Endothelial cell of umbilical vein (primary cell): ENCODE measurements around the gene RTN1. TPM values are rescaled to one million over a fixed set of nuclear protein-coding genes. Genes with fewer than 3 reads are reported as not detected.

Source experiments
- BruUV-seq: library from RNA; stranded (reverse); fragments of 400-500 nt; replicated peaks from 2 replicates; lab custom pipeline; 2021; lab: Mats Ljungman, UMichigan
- CTCF ChIA-PET: fragments of 300-600, 350-600 bp; sonication (Branson Sonifier 250); formaldehyde crosslinking; loops from one replicate; lab custom pipeline; 2021; ENCODE audit warnings: antibody characterized with exemption, inconsistent platforms; lab: Charles Lee
- POLR2A ChIA-PET: fragments of 300-600, 350-600 bp; sonication (Branson Sonifier 250); formaldehyde crosslinking; loops from one replicate; lab custom pipeline; 2021; ENCODE audit warnings: antibody characterized with exemption, inconsistent platforms; lab: Charles Lee
- DNase-seq: peaks from one replicate; pipeline ENCODE4 v3.0.0-alpha.2; 2011; ENCODE audit warnings: low read depth, low spot score
- FAIRE-seq: peaks from 2 replicates; lab custom pipeline; 2011; peaks lifted over from hg19 to GRCh38; lab: Jason Lieb, UNC
- H2AFZ ChIP-seq: 2 replicates; pipeline ENCODE4 v1.6.0; 2012; ENCODE audit warnings: low read depth, low read length, control low read depth, inconsistent platforms
- H3K27ac ChIP-seq: 2 replicates; pipeline ENCODE4 v1.5.1; 2011; ENCODE audit warnings: low read depth, mild to moderate bottlenecking, control low read depth, low read length, moderate library complexity; ENCODE audit not compliant: insufficient read depth
- H3K27me3 ChIP-seq, 2 experiments: 2 replicates each; pipeline versions ENCODE4 v1.6.0 to v1.6.1; 2011; ENCODE audit warnings: low read length in 2 of 2, mixed read lengths in 1 of 2; ENCODE audit not compliant: control insufficient read depth in 2 of 2, insufficient read depth in 2 of 2
- H3K36me3 ChIP-seq, 2 experiments: 2 replicates in 1 of 2; 3 replicates in 1 of 2; pipeline ENCODE4 v1.5.1; 2011; ENCODE audit warnings: low read length in 2 of 2, mild to moderate bottlenecking in 1 of 2, moderate library complexity in 1 of 2; ENCODE audit not compliant: control insufficient read depth in 2 of 2, insufficient read depth in 2 of 2; ENCODE audit errors: extremely low read depth in 1 of 2
- H3K4me1 ChIP-seq: 3 replicates; pipeline ENCODE4 v1.5.1; 2011; ENCODE audit warnings: mild to moderate bottlenecking, low read length; ENCODE audit not compliant: control insufficient read depth, insufficient read depth; ENCODE audit errors: extremely low read depth
- H3K4me2 ChIP-seq: 2 replicates; pipeline ENCODE4 v1.6.1; 2011; ENCODE audit warnings: low read length, control low read depth, mixed read lengths; ENCODE audit not compliant: insufficient read depth
- H3K4me3 ChIP-seq, 3 experiments: fragments of 200-600 bp in 1 of 3; sonication (generic), shearing (Covaris generic) in 1 of 3; replicated peaks in 1 of 3; 2 replicates each; pipeline ENCODE4 v1.5.1; 2011 to 2016; ENCODE audit warnings: control low read depth in 3 of 3, low read length in 3 of 3, mild to moderate bottlenecking in 2 of 3, inconsistent platforms in 1 of 3, low read depth in 1 of 3, moderate library complexity in 1 of 3; ENCODE audit not compliant: insufficient read depth in 1 of 3
- H3K79me2 ChIP-seq: 2 replicates; pipeline ENCODE4 v1.6.0; 2012; ENCODE audit warnings: low read length, inconsistent platforms; ENCODE audit not compliant: control insufficient read depth, insufficient read depth
- H3K9ac ChIP-seq: replicated peaks from 2 replicates; pipeline ENCODE3; 2011; ENCODE audit warnings: low read length, control low read depth; ENCODE audit not compliant: insufficient read depth; ENCODE audit errors: extremely low read depth
- H3K9me1 ChIP-seq: replicated peaks from 3 replicates; pipeline ENCODE4 v1.6.0; 2011; ENCODE audit warnings: mild to moderate bottlenecking, low read length; ENCODE audit not compliant: control insufficient read depth, insufficient read depth; ENCODE audit errors: extremely low read depth
- H3K9me3 ChIP-seq: replicated peaks from 2 replicates; pipeline ENCODE4 v1.5.1; 2012; ENCODE audit warnings: low read length, inconsistent platforms; ENCODE audit not compliant: control insufficient read depth, insufficient read depth
- H4K20me1 ChIP-seq: replicated peaks from 2 replicates; pipeline ENCODE3; 2011; ENCODE audit warnings: mild to moderate bottlenecking, low read length; ENCODE audit not compliant: control insufficient read depth, insufficient read depth; ENCODE audit errors: extremely low read depth
- EZH2 ChIP-seq: IDR thresholded peaks from 2 replicates; pipeline ENCODE4 v1.6.1; 2012; ENCODE audit warnings: borderline replicate concordance, low read depth, mild to moderate bottlenecking, moderate library complexity, low read length, inconsistent platforms; ENCODE audit not compliant: severe bottlenecking
- FOS ChIP-seq: IDR thresholded peaks from 2 replicates; pipeline ENCODE4 v1.6.1; 2011; ENCODE audit warnings: mild to moderate bottlenecking, low read length, moderate library complexity, borderline replicate concordance; ENCODE audit not compliant: insufficient read depth
- GATA2 ChIP-seq: IDR thresholded peaks from 2 replicates; pipeline ENCODE4 v1.7.0; 2011; ENCODE audit warnings: low read depth, mild to moderate bottlenecking, moderate library complexity, mixed read lengths, low read length; ENCODE audit not compliant: insufficient read length, insufficient read depth
- JUN ChIP-seq: IDR thresholded peaks from 2 replicates; pipeline ENCODE4 v1.6.1; 2011; ENCODE audit warnings: borderline replicate concordance, low read depth; ENCODE audit not compliant: insufficient read length, insufficient read depth
- MYC ChIP-seq: IDR thresholded peaks from one replicate; pipeline ENCODE4 v1.6.1; 2011; ENCODE audit warnings: mild to moderate bottlenecking, low read depth, low read length
- POLR2A ChIP-seq: IDR thresholded peaks from 2 replicates; pipeline ENCODE4 v1.6.1; 2012; ENCODE audit warnings: low read depth, mild to moderate bottlenecking, control low read depth, low read length
- POLR2AphosphoS5 ChIP-seq: IDR thresholded peaks from 2 replicates; pipeline ENCODE4 v1.6.1; 2012; ENCODE audit warnings: low read depth, mild to moderate bottlenecking, control low read depth, low read length, moderate library complexity; ENCODE audit not compliant: insufficient read depth
- dilution Hi-C: fragments of 300-500 bp; cut with MboI; formaldehyde crosslinking; loops from one replicate; pipeline ENCODE4 v1.15.0; 2019; ENCODE audit warnings: low sequenced_read_pairs; ENCODE audit not compliant: extremely low pct_ligation_motif_present
- intact Hi-C: fragments of 100-400 bp; cut with micrococcal nuclease; formaldehyde crosslinking; loops from one replicate; pipeline ENCODE4 v1.10.0; 2022
- polyA plus RNA-seq, 4 experiments: library from polyadenylated mRNA; depleted of rRNA in 3 of 4; stranded (reverse) in 3 of 4; unstranded in 1 of 4; fragments of >200 nt; gene quantifications; 2 replicates each; pipeline versions ENCODE4 v1.2.1 to v1.2.3, GENCODE V29; 2011 to 2012; ENCODE audit warnings: missing spikeins in 1 of 4
- total RNA-seq: library from RNA; stranded (reverse); gene quantifications from 2 replicates; pipeline ENCODE4 v1.2.3, GENCODE V29; 2021
- TF ChIP-seq, protein P1 (sequence below): IDR thresholded peaks from 2 replicates; pipeline ENCODE4 v1.6.1; 2011; ENCODE audit not compliant: insufficient read depth, insufficient read length
- TF ChIP-seq, protein P2 (sequence below), 2 donors: IDR thresholded peaks; 1 replicate in 1 of 2; 2 replicates in 1 of 2; pipeline ENCODE4 v1.5.1; 2011; ENCODE audit warnings: low read length in 2 of 2, mild to moderate bottlenecking in 2 of 2, moderate library complexity in 2 of 2, control low read depth in 1 of 2, inconsistent platforms in 1 of 2, low read depth in 1 of 2; ENCODE audit not compliant: insufficient read depth in 1 of 2; ENCODE audit errors: extremely low read depth in 1 of 2

The RTN1 gene
- total and polyA plus RNA-seq, 2 donors (not counting 3 experiments of a cell fraction or from before 2014, with no cell fraction given), result 0.10 to 0.29 TPM

- Histone ChIP-seq H3K9ac (no peak overlapping the region), H2AFZ (no peak overlapping the region), H3K4me1 (no peaks in the 10 kb centered on the region), H3K36me3 (no peaks in the 10 kb centered on the region), H3K4me2 (no peak overlapping the region), H3K9me3 (no peaks in the 10 kb centered on the region), H4K20me1 (no peaks in the 10 kb centered on the region), H3K4me3 (no peak overlapping the region), H3K9me1 (no peaks in the 10 kb centered on the region), H3K79me2 (no peaks in the 10 kb centered on the region), H3K27ac (no peak overlapping the region), H3K27me3 (peaks cover 0 to 6% of the 10 kb centered on the region in 2 experiments)
- intact Hi-C loops, result no loop called here
- DNase-seq (no peak), FAIRE-seq (no peak)
- dilution Hi-C loops, result no loop called here
- CTCF ChIA-PET, result no interaction called here
- POLR2A ChIA-PET, result no interaction called here
- no peak for TF ChIP-seq MYC
- BruUV-seq, result no TSS peak
These were observed 22.9 kb downstream of the RTN1 start for GRCh38 chr14:59847711-59848110.

DNA sequence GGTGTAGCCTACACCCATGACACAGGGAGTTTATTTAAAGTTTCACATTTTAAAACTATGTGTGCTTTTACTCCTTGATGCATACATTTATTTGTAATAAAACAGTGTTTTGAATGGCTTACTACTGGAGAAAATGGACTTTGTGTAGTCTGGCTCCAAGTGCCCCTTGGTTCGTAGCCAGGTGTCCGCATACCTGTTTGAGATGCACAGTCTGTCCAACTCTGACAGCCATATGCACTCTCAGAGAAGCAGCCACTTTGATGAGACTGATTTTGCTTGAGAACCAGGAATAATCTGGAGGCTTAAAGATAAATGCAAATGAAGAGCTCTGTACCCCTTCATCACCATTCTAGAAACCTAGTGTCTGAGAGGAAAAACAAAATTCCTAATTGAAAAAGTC lies 24.0 kb downstream of the RTN1 start:
- dilution Hi-C loops, result no loop called here
- Histone ChIP-seq H3K9ac (no peak overlapping the region), H3K4me3 (no peak overlapping the region)

More for the DNA sequence above, 24.0 kb downstream of the RTN1 start:
- Histone ChIP-seq H3K4me1 (no peaks in the 10 kb centered on the region), H3K9me3 (no peaks in the 10 kb centered on the region), H3K27ac (no peak overlapping the region), H3K36me3 (no peaks in the 10 kb centered on the region), H3K27me3 (peaks cover 0 to 6% of the 10 kb centered on the region in 2 experiments), H3K79me2 (no peaks in the 10 kb centered on the region), H3K4me2 (no peak overlapping the region), H3K9me1 (no peaks in the 10 kb centered on the region), H2AFZ (no peak overlapping the region), H4K20me1 (no peaks in the 10 kb centered on the region)
- intact Hi-C loops, result no loop called here
- DNase-seq (no peak), FAIRE-seq (no peak)
- POLR2A ChIA-PET, result no interaction called here
- no peak for TF ChIP-seq POLR2AphosphoS5
- no peak for TF ChIP-seq EZH2
- TF ChIP-seq POLR2A, result no peak
- TF ChIP-seq FOS, result no peak
- TF ChIP-seq, protein P1, sequence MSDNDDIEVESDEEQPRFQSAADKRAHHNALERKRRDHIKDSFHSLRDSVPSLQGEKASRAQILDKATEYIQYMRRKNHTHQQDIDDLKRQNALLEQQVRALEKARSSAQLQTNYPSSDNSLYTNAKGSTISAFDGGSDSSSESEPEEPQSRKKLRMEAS, result no peak
- TF ChIP-seq, protein P2, sequence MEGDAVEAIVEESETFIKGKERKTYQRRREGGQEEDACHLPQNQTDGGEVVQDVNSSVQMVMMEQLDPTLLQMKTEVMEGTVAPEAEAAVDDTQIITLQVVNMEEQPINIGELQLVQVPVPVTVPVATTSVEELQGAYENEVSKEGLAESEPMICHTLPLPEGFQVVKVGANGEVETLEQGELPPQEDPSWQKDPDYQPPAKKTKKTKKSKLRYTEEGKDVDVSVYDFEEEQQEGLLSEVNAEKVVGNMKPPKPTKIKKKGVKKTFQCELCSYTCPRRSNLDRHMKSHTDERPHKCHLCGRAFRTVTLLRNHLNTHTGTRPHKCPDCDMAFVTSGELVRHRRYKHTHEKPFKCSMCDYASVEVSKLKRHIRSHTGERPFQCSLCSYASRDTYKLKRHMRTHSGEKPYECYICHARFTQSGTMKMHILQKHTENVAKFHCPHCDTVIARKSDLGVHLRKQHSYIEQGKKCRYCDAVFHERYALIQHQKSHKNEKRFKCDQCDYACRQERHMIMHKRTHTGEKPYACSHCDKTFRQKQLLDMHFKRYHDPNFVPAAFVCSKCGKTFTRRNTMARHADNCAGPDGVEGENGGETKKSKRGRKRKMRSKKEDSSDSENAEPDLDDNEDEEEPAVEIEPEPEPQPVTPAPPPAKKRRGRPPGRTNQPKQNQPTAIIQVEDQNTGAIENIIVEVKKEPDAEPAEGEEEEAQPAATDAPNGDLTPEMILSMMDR (IDR thresholded peaks at IDR 0.05; ENCODE audit: extremely low read depth in 1 of 2, insufficient read depth in 1 of 2, low read depth in 1 of 2, low read length in 2 of 2), result no peak
- no peak for TF ChIP-seq GATA2
- TF ChIP-seq JUN, result no peak
- TF ChIP-seq MYC, result no peak
- CTCF ChIA-PET, result no interaction called here
- no TSS peak for BruUV-seq
